MM.1S (cell line): ENCODE measurements around the gene IFNL3.

Source experiments
- DNase-seq: peaks from one replicate; pipeline ENCODE4 v3.0.0-alpha.2; 2015
- H2AFZ ChIP-seq: fragments of 300-600 bp; sonication (generic); 2 replicates; pipeline ENCODE4 v1.6.0; 2016; ENCODE audit warnings: antibody characterized with exemption, low read length
- H3F3A ChIP-seq: fragments of 300-600 bp; sonication (generic); 2 replicates; pipeline ENCODE4 v1.6.1; 2016; ENCODE audit warnings: mild to moderate bottlenecking, antibody characterized with exemption, low read length, moderate library complexity, mixed read lengths; ENCODE audit not compliant: insufficient read depth
- H3K27ac ChIP-seq: fragments of 300-600 bp; sonication (generic); 2 replicates; pipeline ENCODE4 v1.5.1; 2016; ENCODE audit warnings: mild to moderate bottlenecking, low read length
- H3K27me3 ChIP-seq: fragments of 300-600 bp; sonication (generic); replicated peaks from 2 replicates; pipeline ENCODE4 v1.6.0; 2016; ENCODE audit warnings: low read length; ENCODE audit not compliant: insufficient read depth
- H3K36me3 ChIP-seq: fragments of 300-600 bp; sonication (generic); replicated peaks from 2 replicates; pipeline ENCODE4 v1.6.1; 2016; ENCODE audit warnings: mild to moderate bottlenecking, low read length, mixed read lengths; ENCODE audit not compliant: insufficient read depth
- H3K4me1 ChIP-seq: fragments of 300-600 bp; sonication (generic); 2 replicates; pipeline ENCODE4 v1.6.1; 2016; ENCODE audit warnings: low read length, mixed read lengths
- H3K4me2 ChIP-seq: fragments of 300-600 bp; sonication (generic); 2 replicates; pipeline ENCODE4 v1.6.0; 2016; ENCODE audit warnings: low read depth, low read length
- H3K4me3 ChIP-seq: fragments of 300-600 bp; sonication (generic); 2 replicates; pipeline ENCODE4 v1.5.1; 2016; ENCODE audit warnings: low read length, mixed read lengths
- H3K79me2 ChIP-seq: fragments of 300-600 bp; sonication (generic); 2 replicates; pipeline ENCODE4 v1.6.1; 2016; ENCODE audit warnings: mixed run types, low read length, mixed read lengths
- H3K9ac ChIP-seq: fragments of 300-600 bp; sonication (generic); 2 replicates; pipeline ENCODE4 v1.6.1; 2016; ENCODE audit warnings: low read length, mixed read lengths
- H3K9me2 ChIP-seq: fragments of 300-600 bp; sonication (generic); replicated peaks from 2 replicates; pipeline ENCODE4 v1.6.1; 2016; ENCODE audit warnings: mild to moderate bottlenecking, low read length, mixed read lengths; ENCODE audit not compliant: insufficient read depth
- H3K9me3 ChIP-seq: fragments of 300-600 bp; sonication (generic); replicated peaks from 2 replicates; pipeline ENCODE4 v1.6.1; 2016; ENCODE audit warnings: mild to moderate bottlenecking, low read length, mixed read lengths; ENCODE audit not compliant: insufficient read depth
- H4K20me1 ChIP-seq: fragments of 300-600 bp; sonication (generic); 2 replicates; pipeline ENCODE4 v1.6.1; 2016; ENCODE audit warnings: mild to moderate bottlenecking, low read length, moderate library complexity, mixed read lengths; ENCODE audit not compliant: insufficient read depth
- CTCF ChIP-seq: fragments of 300-600 bp; sonication (generic); IDR thresholded peaks from 2 replicates; pipeline ENCODE4 v1.5.1; 2016; ENCODE audit warnings: antibody characterized with exemption, low read length, mixed read lengths
- EZH2 ChIP-seq: fragments of 300-600 bp; sonication (generic); optimal IDR thresholded peaks from 2 replicates; pipeline ENCODE3; 2017; ENCODE audit warnings: low read depth, mild to moderate bottlenecking, antibody characterized with exemption, low read length, mixed read lengths
- EZH2phosphoT487 ChIP-seq: fragments of 300-600 bp; sonication (generic); IDR thresholded peaks from 2 replicates; pipeline ENCODE4 v1.6.1; 2018; ENCODE audit warnings: antibody characterized with exemption, low read length

Gene IFNL3

DNA sequence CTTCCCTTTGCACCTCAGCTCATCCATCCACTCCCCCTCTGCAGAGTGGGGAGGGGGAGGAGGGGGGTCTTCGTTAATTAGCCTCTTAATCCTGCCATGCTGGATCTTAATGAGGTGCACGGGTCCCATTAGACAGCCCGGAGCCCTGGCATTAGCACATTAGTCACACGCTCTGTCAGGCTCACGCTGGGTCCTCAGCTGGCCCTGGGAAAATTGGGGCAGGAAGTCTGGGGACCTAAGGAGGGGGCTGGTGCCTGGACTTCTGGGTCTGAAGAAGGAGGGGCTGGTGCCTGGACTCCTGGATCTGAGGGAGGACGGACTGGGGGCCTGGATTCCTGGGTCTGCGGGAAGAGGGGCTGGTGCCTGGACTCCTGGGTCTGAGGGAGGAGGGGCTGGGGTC, 48.5 kb downstream of the IFNL3 start:
- Histone ChIP-seq H3F3A (no peaks in the 10 kb centered on the region), H3K4me2 (no peak overlapping the region), H3K9ac (no peak overlapping the region), H3K9me3 (no peaks in the 10 kb centered on the region), H3K4me3 (no peak overlapping the region), H3K27me3 (peaks cover 71% of the 10 kb centered on the region), H3K4me1 (no peaks in the 10 kb centered on the region), H3K9me2 (no peaks in the 10 kb centered on the region), H3K27ac (no peak overlapping the region), H2AFZ (no peak overlapping the region), H3K79me2 (no peaks in the 10 kb centered on the region), H4K20me1 (no peaks in the 10 kb centered on the region), H3K36me3 (no peaks in the 10 kb centered on the region)
- DNase-seq, result no peak
- TF ChIP-seq CTCF (no peak), EZH2 (no peak), EZH2phosphoT487 (no peak)

GRCh38 chr19:39195755-39196154, 49.1 kb downstream of the IFNL3 start:
- Histone ChIP-seq H3K4me3 (no peak overlapping the region), H3K4me2 (no peak overlapping the region), H3K27me3 (peaks cover 67% of the 10 kb centered on the region), H3K9me3 (no peaks in the 10 kb centered on the region), H4K20me1 (no peaks in the 10 kb centered on the region), H3K79me2 (no peaks in the 10 kb centered on the region), H3K9me2 (no peaks in the 10 kb centered on the region), H3K27ac (no peak overlapping the region), H3F3A (no peaks in the 10 kb centered on the region), H2AFZ (no peak overlapping the region), H3K36me3 (no peaks in the 10 kb centered on the region), H3K4me1 (no peaks in the 10 kb centered on the region), H3K9ac (no peak overlapping the region)
- DNase-seq, result no peak
- TF ChIP-seq EZH2phosphoT487, result no peak
- no peak for TF ChIP-seq CTCF
- TF ChIP-seq EZH2, result no peak

- TF ChIP-seq EZH2phosphoT487 (no peak), CTCF (no peak), EZH2 (no peak)
- no peaks in the 10 kb centered on the region for H3F3A ChIP-seq
- H3K36me3 ChIP-seq, result no peaks in the 10 kb centered on the region
- no peak overlapping the region for H3K27ac ChIP-seq
- H3K9me3 ChIP-seq, result no peaks in the 10 kb centered on the region
- DNase-seq, result no peak
- no peak overlapping the region for H3K4me2 ChIP-seq
- no peaks in the 10 kb centered on the region for H3K4me1 ChIP-seq
- H3K27me3 ChIP-seq, result peaks cover 63% of the 10 kb centered on the region
- H2AFZ ChIP-seq, result no peak overlapping the region
- no peaks in the 10 kb centered on the region for H3K9me2 ChIP-seq
- no peak overlapping the region for H3K4me3 ChIP-seq
- no peaks in the 10 kb centered on the region for H3K79me2 ChIP-seq
- H3K9ac ChIP-seq, result no peak overlapping the region
- no peaks in the 10 kb centered on the region for H4K20me1 ChIP-seq
These were observed 49.8 kb downstream of the IFNL3 start for GRCh38 chr19:39194832-39195542.
